AG04450 (cell line): ENCODE results near the gene CACNA2D3. TPM values are rescaled to one million over a fixed set of nuclear protein-coding genes. Genes with fewer than 3 reads are reported as not detected.

Experiments used
- CTCF ChIA-PET: fragments of 300-600, 350-600 bp; formaldehyde crosslinking; extraction: SDS; loops from one replicate; lab custom pipeline; 2022; ENCODE audit warnings: antibody characterized with exemption, inconsistent platforms; lab: Charles Lee
- POLR2A ChIA-PET: fragments of 350-600 bp; formaldehyde crosslinking; extraction: SDS; loops from one replicate; lab custom pipeline; 2021; ENCODE audit warnings: antibody characterized with exemption, inconsistent platforms; lab: Yijun Ruan, JAX
- DNase-seq: peaks from one replicate; pipeline ENCODE4 v3.0.0-alpha.2; 2011; ENCODE audit warnings: low read depth, low spot score
- H3K27ac ChIP-seq: one replicate; pipeline ENCODE4 v1.5.1; 2012; ENCODE audit warnings: low read depth, low read length, control low read depth
- H3K27me3 ChIP-seq: one replicate; pipeline ENCODE4 v1.6.0; 2012; ENCODE audit warnings: low read length; ENCODE audit not compliant: control insufficient read depth, insufficient read depth
- H3K4me3 ChIP-seq: 2 replicates; pipeline ENCODE4 v1.5.1; 2011; ENCODE audit warnings: mild to moderate bottlenecking, low read depth, low read length, control low read depth
- H3K9me3 ChIP-seq: 2 replicates; pipeline ENCODE4 v1.5.1; 2012; ENCODE audit warnings: low read length; ENCODE audit not compliant: control insufficient read depth, insufficient read depth
- polyA plus RNA-seq: library from polyadenylated mRNA; depleted of rRNA; stranded (reverse); fragments of >200 nt; gene quantifications from 2 replicates; pipeline ENCODE4 v1.2.3, GENCODE V29; 2011
- TF ChIP-seq, protein P1 (sequence below): IDR thresholded peaks from 2 replicates; pipeline ENCODE4 v1.5.1; 2011; ENCODE audit warnings: low read depth, low read length, control low read depth, inconsistent platforms

CACNA2D3 gene
- polyA plus RNA-seq, 1 experiment, result 0.32 TPM

DNA sequence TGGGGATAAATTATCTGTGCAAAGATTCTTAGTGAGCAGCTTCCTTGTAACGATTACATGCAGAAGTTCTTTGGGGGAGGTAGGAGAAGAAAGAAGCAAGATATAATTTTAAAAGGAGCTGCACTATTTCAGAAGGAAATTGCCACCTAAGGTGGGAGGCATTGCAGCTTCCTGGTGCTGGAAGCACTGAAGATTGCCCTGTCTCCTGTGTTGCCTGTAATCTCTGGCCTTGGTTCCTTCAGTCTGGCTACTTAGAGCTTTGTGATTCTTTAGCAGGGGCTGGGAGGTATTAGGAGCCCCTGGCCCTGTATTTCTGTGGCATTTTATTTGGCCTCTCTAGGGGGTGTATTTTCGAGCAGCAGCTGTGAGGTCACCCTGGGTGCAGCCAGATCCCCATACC is 35.5 kb downstream of the CACNA2D3 start:
- DNase-seq, result no peak
- H3K9me3 ChIP-seq, result peaks cover 8% of the 10 kb centered on the region
- CTCF ChIA-PET, result no interaction called here
- TF ChIP-seq, protein P1, sequence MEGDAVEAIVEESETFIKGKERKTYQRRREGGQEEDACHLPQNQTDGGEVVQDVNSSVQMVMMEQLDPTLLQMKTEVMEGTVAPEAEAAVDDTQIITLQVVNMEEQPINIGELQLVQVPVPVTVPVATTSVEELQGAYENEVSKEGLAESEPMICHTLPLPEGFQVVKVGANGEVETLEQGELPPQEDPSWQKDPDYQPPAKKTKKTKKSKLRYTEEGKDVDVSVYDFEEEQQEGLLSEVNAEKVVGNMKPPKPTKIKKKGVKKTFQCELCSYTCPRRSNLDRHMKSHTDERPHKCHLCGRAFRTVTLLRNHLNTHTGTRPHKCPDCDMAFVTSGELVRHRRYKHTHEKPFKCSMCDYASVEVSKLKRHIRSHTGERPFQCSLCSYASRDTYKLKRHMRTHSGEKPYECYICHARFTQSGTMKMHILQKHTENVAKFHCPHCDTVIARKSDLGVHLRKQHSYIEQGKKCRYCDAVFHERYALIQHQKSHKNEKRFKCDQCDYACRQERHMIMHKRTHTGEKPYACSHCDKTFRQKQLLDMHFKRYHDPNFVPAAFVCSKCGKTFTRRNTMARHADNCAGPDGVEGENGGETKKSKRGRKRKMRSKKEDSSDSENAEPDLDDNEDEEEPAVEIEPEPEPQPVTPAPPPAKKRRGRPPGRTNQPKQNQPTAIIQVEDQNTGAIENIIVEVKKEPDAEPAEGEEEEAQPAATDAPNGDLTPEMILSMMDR, result no peak
- no peak overlapping the region for H3K4me3 ChIP-seq
- POLR2A ChIA-PET, result no interaction called here
- H3K27me3 ChIP-seq, result no peaks in the 10 kb centered on the region
- H3K27ac ChIP-seq, result no peak overlapping the region

DNA sequence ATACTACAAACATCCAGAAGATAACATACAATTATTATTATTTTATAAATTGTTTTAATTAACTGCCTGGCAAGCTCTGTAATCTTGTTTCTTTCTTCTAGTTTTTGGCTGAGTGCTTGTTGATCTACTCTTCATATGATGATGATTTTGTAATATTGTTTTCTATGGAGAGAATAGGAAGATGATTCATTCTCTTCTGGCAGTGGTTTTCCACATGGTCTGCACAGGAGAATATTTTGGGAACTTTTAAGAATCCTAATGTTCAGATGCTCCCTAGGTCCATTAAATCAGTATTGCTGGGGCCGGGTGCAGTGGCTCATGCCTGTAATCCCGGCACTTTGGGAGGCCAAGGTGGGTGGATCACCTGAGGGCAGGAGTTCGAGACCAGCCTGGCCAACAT is 37.6 kb downstream of the CACNA2D3 start:
- ChIA-PET CTCF (no interaction called here), POLR2A (no interaction called here)
- Histone ChIP-seq H3K27ac (no peak overlapping the region), H3K4me3 (no peak overlapping the region), H3K9me3 (peaks cover 17% of the 10 kb centered on the region), H3K27me3 (no peaks in the 10 kb centered on the region)
- TF ChIP-seq, protein P1, result no peak
- no peak for DNase-seq

DNA sequence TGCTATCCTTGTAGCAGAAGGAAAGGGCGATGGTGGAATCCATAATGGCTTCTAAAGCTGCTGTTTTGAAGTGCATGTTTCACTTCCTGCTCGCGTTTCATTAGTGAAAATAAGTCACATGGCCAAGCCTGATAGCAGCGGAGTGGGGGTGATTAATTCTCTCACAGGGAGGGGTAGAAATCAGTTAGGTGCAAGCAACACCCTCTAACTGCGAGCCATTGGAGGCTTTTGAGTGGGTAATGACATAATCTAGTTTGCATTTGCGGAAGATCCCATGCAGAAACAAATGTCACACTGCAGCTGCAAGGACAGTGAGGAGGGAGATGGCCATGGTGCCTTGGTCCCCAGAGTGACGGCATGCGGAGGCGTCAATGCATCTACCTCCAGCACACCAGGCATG is 41.1 kb downstream of the CACNA2D3 start:
- H3K4me3 ChIP-seq, result no peak overlapping the region
- H3K27me3 ChIP-seq, result no peaks in the 10 kb centered on the region
- POLR2A ChIA-PET, result no interaction called here
- no peak overlapping the region for H3K27ac ChIP-seq
- no peak for DNase-seq
- CTCF ChIA-PET, result no interaction called here
- TF ChIP-seq, protein P1, result no peak
- H3K9me3 ChIP-seq, result peaks cover 12% of the 10 kb centered on the region; the same call in 1 of the 2 replicates

DNA sequence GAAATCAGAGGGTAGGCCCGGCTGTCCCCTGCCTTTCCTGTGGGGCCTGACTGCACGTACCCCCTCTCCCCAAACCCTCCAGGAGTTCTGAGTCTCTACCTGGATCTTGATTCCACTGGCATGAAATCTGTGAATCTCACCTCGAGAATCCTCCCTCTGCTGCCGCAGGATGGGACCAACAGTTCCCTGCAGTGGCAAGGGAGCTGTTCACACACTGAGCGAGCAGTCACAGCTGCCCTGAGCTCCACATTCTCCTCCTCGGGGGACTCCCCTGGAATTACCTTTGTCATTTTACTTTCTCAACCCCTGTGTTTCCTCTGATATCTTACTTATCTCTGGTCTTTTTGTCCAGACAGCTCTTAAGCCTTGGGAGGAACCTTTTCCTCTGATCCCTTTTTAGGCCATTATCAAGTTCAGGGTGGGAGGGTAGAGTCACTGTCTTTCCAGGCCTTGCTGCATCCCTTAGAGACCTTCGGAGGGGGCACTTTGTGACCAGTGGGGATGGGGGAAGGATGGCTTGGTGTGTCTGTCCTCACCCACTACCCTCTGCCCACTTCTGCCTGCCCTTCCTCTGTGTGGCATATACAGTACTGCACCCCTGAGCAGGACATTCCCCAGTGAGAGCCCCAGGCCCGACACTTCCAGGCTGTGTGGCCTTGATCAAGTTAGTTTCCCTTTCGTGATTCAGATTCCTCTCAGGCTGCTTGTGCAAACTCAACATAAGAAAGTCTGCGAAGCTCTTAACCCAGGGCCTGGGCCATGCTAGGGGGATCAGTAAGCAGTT is 42.0 kb downstream of the CACNA2D3 start:
- CTCF ChIA-PET, result interaction anchor here (0.6 kb wide), 1 partner anchor 662 kb away, joined by 3 read pairs; no protein-coding TSS in a partner anchor
- DNase-seq, result no peak
- no peak overlapping the region for H3K4me3 ChIP-seq
- POLR2A ChIA-PET, result no interaction called here
- H3K9me3 ChIP-seq, result peaks cover 14% of the 10 kb centered on the region; the same call in 1 of the 2 replicates
- H3K27me3 ChIP-seq, result no peaks in the 10 kb centered on the region
- H3K27ac ChIP-seq, result no peak overlapping the region
- TF ChIP-seq, protein P1, result no peak

DNA sequence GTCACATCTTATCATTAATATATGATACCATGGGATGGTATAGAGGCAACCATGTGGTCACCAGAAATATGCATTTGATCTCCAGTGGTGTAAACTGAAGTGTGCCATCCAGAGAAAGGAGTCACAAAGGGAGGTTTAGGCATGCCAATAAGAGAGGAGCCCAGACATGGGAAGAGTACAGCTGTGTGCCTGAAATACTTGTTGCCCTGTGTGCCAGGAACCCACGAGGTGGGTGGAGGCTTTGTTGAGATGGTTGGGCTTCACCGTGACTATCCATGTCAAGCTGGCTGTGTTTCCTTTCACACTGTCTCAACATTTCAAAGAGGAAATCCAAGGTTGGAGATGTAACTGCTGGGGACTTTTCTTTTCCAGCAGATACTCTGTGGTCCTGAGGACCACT is 43.5 kb downstream of the CACNA2D3 start:
- H3K9me3 ChIP-seq, result peaks cover 12% of the 10 kb centered on the region; the same call in 1 of the 2 replicates
- H3K27me3 ChIP-seq, result no peaks in the 10 kb centered on the region
- no peak overlapping the region for H3K27ac ChIP-seq
- TF ChIP-seq, protein P1, result no peak
- no peak for DNase-seq
- ChIA-PET CTCF (no interaction called here), POLR2A (no interaction called here)
- no peak overlapping the region for H3K4me3 ChIP-seq
